HL-60 (cell line): Measurements from ENCODE around the gene LIN7A.

Experiments
- REST ChIP-seq: IDR thresholded peaks from 2 replicates; pipeline ENCODE4 v1.6.1; 2012; ENCODE audit warnings: low read depth; ENCODE audit not compliant: insufficient replicate concordance
- SPI1 ChIP-seq: IDR thresholded peaks from 2 replicates; pipeline ENCODE4 v1.6.1; 2012; ENCODE audit warnings: low read depth, mild to moderate bottlenecking, borderline replicate concordance

GRCh38 chr12:80769553-80770140 lies 168.1 kb downstream of the LIN7A start:
- TF ChIP-seq REST (no peak), SPI1 (no peak)
